Measurements from ENCODE around the gene TRAF7. TPM values are rescaled to one million over a fixed set of nuclear protein-coding genes. Genes with fewer than 3 reads are reported as not detected.

The TRAF7 gene
- polyA plus RNA-seq, 1 donor from 2014 or later: 30.9 TPM

- Histone ChIP-seq H2AFZ (ENCODE audit: low read depth, low read length) (no peak overlapping the region), H3F3A (ENCODE audit: insufficient read depth, low read length, poor library complexity, severe bottlenecking) (no peaks in the 10 kb centered on the region), H3K27me3 (ENCODE audit: insufficient read depth, low read depth, low read length) (no peaks in the 10 kb centered on the region), H4K20me1 (ENCODE audit: insufficient read depth) (no peaks in the 10 kb centered on the region), H3K9me2 (ENCODE audit: insufficient read depth, low read length) (no peaks in the 10 kb centered on the region), H3K79me2 (replicated peaks; ENCODE audit: insufficient read depth, low read length) (no peaks in the 10 kb centered on the region), H3K9ac (ENCODE audit: low read length) (no peak overlapping the region), H3K36me3 (ENCODE audit: insufficient read depth, low read length) (no peaks in the 10 kb centered on the region), H3K4me2 (ENCODE audit: low read length) (no peak overlapping the region), H3K9me3 (ENCODE audit: low read length) (no peaks in the 10 kb centered on the region), H3K4me3 (ENCODE audit: low read length) (no peak overlapping the region), H3K27ac (ENCODE audit: low read length) (no peak overlapping the region)
- no peak for TF ChIP-seq EP300 (conservative IDR thresholded peaks at IDR 0.05; ENCODE audit: poor library complexity, severe bottlenecking)
- no peak for TF ChIP-seq SMC3 (conservative IDR thresholded peaks at IDR 0.05; ENCODE audit: poor library complexity)
- TF ChIP-seq CTCF (IDR thresholded peaks at IDR 0.05; ENCODE audit: poor library complexity, severe bottlenecking): no peak
- no peak for TF ChIP-seq POLR2AphosphoS5 (IDR thresholded peaks at IDR 0.05)
- TF ChIP-seq RAD21 (conservative IDR thresholded peaks at IDR 0.05): no peak
- no peak for TF ChIP-seq EZH2 (IDR thresholded peaks at IDR 0.05; ENCODE audit: borderline replicate concordance, insufficient read depth, low read length, poor library complexity, severe bottlenecking)
- TF ChIP-seq TAF1 (IDR thresholded peaks at IDR 0.05; ENCODE audit: low read depth): no peak
Measured at GRCh38 chr16:2184346-2184745, 28.8 kb downstream of the TRAF7 start.

- no peak overlapping the region for H3K4me2 ChIP-seq (ENCODE audit: low read length)
- H3F3A ChIP-seq (ENCODE audit: insufficient read depth, low read length, poor library complexity, severe bottlenecking): no peaks in the 10 kb centered on the region
- H3K79me2 ChIP-seq (replicated peaks; ENCODE audit: insufficient read depth, low read length): no peaks in the 10 kb centered on the region
- H3K27me3 ChIP-seq (ENCODE audit: insufficient read depth, low read depth, low read length): no peaks in the 10 kb centered on the region
- H3K9ac ChIP-seq (ENCODE audit: low read length): no peak overlapping the region
- no peaks in the 10 kb centered on the region for H3K9me3 ChIP-seq (ENCODE audit: low read length)
- H3K4me3 ChIP-seq (ENCODE audit: low read length): no peak overlapping the region
- H3K9me2 ChIP-seq (ENCODE audit: insufficient read depth, low read length): no peaks in the 10 kb centered on the region
- no peaks in the 10 kb centered on the region for H4K20me1 ChIP-seq (ENCODE audit: insufficient read depth)
- H3K36me3 ChIP-seq (ENCODE audit: insufficient read depth, low read length): no peaks in the 10 kb centered on the region
- H2AFZ ChIP-seq (ENCODE audit: low read depth, low read length): no peak overlapping the region
- no peak overlapping the region for H3K27ac ChIP-seq (ENCODE audit: low read length)
- TF ChIP-seq CTCF (IDR thresholded peaks at IDR 0.05; ENCODE audit: poor library complexity, severe bottlenecking) (no peak), POLR2AphosphoS5 (IDR thresholded peaks at IDR 0.05) (no peak), REST (IDR thresholded peaks at IDR 0.05; ENCODE audit: borderline replicate concordance) (no peak), EZH2 (IDR thresholded peaks at IDR 0.05; ENCODE audit: borderline replicate concordance, insufficient read depth, low read length, poor library complexity, severe bottlenecking) (no peak), EP300 (conservative IDR thresholded peaks at IDR 0.05; ENCODE audit: poor library complexity, severe bottlenecking) (no peak), RAD21 (conservative IDR thresholded peaks at IDR 0.05) (no peak), SMC3 (conservative IDR thresholded peaks at IDR 0.05; ENCODE audit: poor library complexity) (no peak), TAF1 (IDR thresholded peaks at IDR 0.05; ENCODE audit: low read depth) (no peak), MXI1 (conservative IDR thresholded peaks at IDR 0.05; ENCODE audit: poor library complexity, severe bottlenecking) (no peak)
Measured at GRCh38 chr16:2184962-2185361, 29.4 kb downstream of the TRAF7 start.
